Thoracic aorta (tissue), 2 donors: Measurements from ENCODE around the gene COPZ1. TPM values are rescaled to one million over a fixed set of nuclear protein-coding genes. Genes with fewer than 3 reads are reported as not detected.
A peak's percentile ranks its signal among the peaks of the same experiment; 100 is the strongest.

Experiments
- ATAC-seq: fragments of 150-250 bp; one replicate; pipeline ENCODE4 v1.8.0; 2017; ENCODE audit warnings: low read depth; ENCODE audit not compliant: insufficient number of reproducible peaks, low FRiP score
- DNase-seq: peaks from one replicate; pipeline ENCODE4 v3.0.0-alpha.2; 2020; ENCODE audit warnings: low spot score
- H3K27ac ChIP-seq, 2 donors: fragments of 200-600 bp; sonication (generic); 1 replicate in 1 of 2; 2 replicates in 1 of 2; pipeline ENCODE4 v1.5.1; 2016; ENCODE audit warnings: mild to moderate bottlenecking in 2 of 2, moderate library complexity in 2 of 2
- H3K27me3 ChIP-seq: fragments of 200-600 bp; sonication (generic); replicated peaks from 2 replicates; pipeline ENCODE4 v1.6.0; 2016; ENCODE audit warnings: mild to moderate bottlenecking; ENCODE audit not compliant: insufficient read depth
- H3K36me3 ChIP-seq: fragments of 200-600 bp; sonication (generic); one replicate; pipeline ENCODE4 v1.5.1; 2016
- H3K4me1 ChIP-seq, 2 donors: fragments of 200-600 bp; sonication (generic); 1 replicate in 1 of 2; 2 replicates in 1 of 2; pipeline versions ENCODE4 v1.5.1 to v1.6.0; 2016; ENCODE audit warnings: low read depth in 2 of 2, mild to moderate bottlenecking in 1 of 2; ENCODE audit not compliant: control insufficient read depth in 1 of 2
- H3K4me3 ChIP-seq: fragments of 200-600 bp; sonication (generic); 2 replicates; pipeline ENCODE4 v1.5.1; 2016; ENCODE audit warnings: mild to moderate bottlenecking
- H3K9me3 ChIP-seq: fragments of 200-600 bp; sonication (generic); 2 replicates; pipeline ENCODE4 v1.5.1; 2016
- CTCF ChIP-seq: fragments of 200-600 bp; sonication (generic); IDR thresholded peaks from one replicate; pipeline ENCODE4 v1.5.1; 2019; ENCODE audit warnings: antibody characterized with exemption
- total RNA-seq, 2 donors: library from RNA; depleted of rRNA; stranded (reverse); fragments of >200 nt; gene quantifications; one replicate each; pipeline versions ENCODE4 v1.1.0 to v1.2.3, GENCODE V29; 2016

The COPZ1 gene
- total RNA-seq, 2 donors from 2014 or later = 38.7 to 59.4 TPM

DNA sequence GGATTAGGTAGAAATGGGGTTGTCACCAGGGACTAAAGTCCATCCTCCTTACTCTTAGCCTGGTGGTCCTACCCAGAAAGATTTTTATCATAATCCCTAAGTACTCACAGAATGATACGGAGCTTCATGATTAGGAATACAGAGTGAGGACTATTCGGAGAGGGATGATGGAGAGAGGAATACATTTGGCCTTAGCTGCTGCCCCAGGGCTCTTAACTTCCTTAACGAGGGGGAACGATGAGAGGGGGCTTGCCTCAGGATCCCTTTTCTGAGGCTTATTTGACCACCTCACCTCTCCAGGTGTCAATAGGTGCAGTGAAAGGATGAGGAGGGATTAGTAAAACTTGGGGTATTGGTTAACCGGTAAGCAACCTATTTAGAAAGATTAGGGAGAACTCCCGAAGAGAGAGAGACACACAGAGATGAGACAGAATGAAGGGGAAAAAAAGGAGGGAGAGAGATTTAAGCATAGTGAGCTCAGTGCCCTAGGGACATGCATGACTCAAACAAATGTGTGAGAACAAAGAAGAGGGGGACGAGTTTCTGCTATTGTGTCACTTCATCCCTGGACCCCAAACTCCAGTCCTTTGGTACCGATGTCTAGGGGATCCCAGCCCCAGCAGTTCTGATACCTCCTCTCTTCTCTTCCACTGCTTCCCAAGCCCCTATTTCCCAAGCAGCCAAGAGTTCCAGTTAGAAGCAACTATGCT, 25.3 kb upstream of the COPZ1 start:
- Histone ChIP-seq H3K27me3 (no peaks in the 10 kb centered on the region), H3K4me1 (peaks cover 7 to 11% of the 10 kb centered on the region in 2 donors), H3K4me3 (no peak overlapping the region), H3K9me3 (no peaks in the 10 kb centered on the region), H3K36me3 (no peaks in the 10 kb centered on the region), H3K27ac (no peak overlapping the region)
- TF ChIP-seq CTCF = no peak
- ATAC-seq = no peak
- DNase-seq = no peak

- H3K4me3 ChIP-seq = peak overlapping the region; percentile 62
- no peak for TF ChIP-seq CTCF
- no peaks in the 10 kb centered on the region for H3K36me3 ChIP-seq
- no peaks in the 10 kb centered on the region for H3K9me3 ChIP-seq
- DNase-seq (no peak), ATAC-seq (no peak)
- H3K27ac ChIP-seq = no peak overlapping the region
- H3K4me1 ChIP-seq = peaks cover 7 to 11% of the 10 kb centered on the region in 2 donors
- H3K27me3 ChIP-seq = no peaks in the 10 kb centered on the region
These were observed 24.7 kb upstream of the COPZ1 start for GRCh38 chr12:54300225-54300731.

GRCh38 chr12:54300732-54301427, 24.1 kb upstream of the COPZ1 start, which contains the start of gene NFE2:
NFE2 (minus strand) TSS chr12:54301015; CDS start chr12:54295248, 5,767 bp downstream.
- Histone ChIP-seq H3K4me3 (peak within 1 kb of the TSS; percentile 62), H3K36me3 (no peaks in the 10 kb centered on the region), H3K4me1 (peaks cover 7 to 11% of the 10 kb centered on the region in 2 donors), H3K9me3 (no peaks in the 10 kb centered on the region), H3K27me3 (no peaks in the 10 kb centered on the region), H3K27ac (no peak within 1 kb of the TSS)
- no peak for TF ChIP-seq CTCF
- ATAC-seq (no peak), DNase-seq (no peak)

- Histone ChIP-seq H3K36me3 (no peaks in the 10 kb centered on the region), H3K27me3 (no peaks in the 10 kb centered on the region), H3K9me3 (no peaks in the 10 kb centered on the region), H3K27ac (no peak overlapping the region), H3K4me1 (peaks cover 7 to 11% of the 10 kb centered on the region in 2 donors), H3K4me3 (no peak overlapping the region)
- ATAC-seq = no peak
- no peak for DNase-seq
- no peak for TF ChIP-seq CTCF
These were observed 23.4 kb upstream of the COPZ1 start for GRCh38 chr12:54301428-54302048.

DNA sequence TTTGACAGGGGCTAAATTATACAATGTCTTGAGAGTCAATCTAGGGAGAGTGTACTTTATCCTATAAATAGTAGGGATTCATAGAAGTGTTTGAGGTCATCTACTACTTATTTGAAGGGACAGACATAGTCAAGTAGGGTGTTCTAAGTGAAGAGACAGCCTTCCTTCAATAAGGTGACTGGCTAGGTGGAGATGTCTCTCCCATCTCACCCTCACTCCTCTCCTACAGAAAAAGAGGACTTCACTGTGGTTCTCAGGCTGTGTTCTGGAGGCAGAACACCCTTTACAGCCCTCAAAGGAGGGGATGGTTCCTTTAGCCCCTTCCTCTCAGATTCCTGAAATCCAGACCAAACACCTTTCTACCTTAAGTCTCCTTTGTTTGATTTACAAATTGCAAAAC, 21.3 kb upstream of the COPZ1 start:
- no peaks in the 10 kb centered on the region for H3K36me3 ChIP-seq
- H3K9me3 ChIP-seq = no peaks in the 10 kb centered on the region
- no peak for TF ChIP-seq CTCF
- no peak overlapping the region for H3K4me3 ChIP-seq
- ATAC-seq (no peak), DNase-seq (no peak)
- H3K4me1 ChIP-seq = peaks cover 7 to 11% of the 10 kb centered on the region in 2 donors
- no peak overlapping the region for H3K27ac ChIP-seq
- H3K27me3 ChIP-seq = no peaks in the 10 kb centered on the region
